ENCODE results near the gene SH3BP2.
"Not testable (repeated sequence)": the region's sequence is repeated elsewhere in the genome, so short reads cannot be mapped to it uniquely, and the experiment has no call there.

The SH3BP2 gene

DNA sequence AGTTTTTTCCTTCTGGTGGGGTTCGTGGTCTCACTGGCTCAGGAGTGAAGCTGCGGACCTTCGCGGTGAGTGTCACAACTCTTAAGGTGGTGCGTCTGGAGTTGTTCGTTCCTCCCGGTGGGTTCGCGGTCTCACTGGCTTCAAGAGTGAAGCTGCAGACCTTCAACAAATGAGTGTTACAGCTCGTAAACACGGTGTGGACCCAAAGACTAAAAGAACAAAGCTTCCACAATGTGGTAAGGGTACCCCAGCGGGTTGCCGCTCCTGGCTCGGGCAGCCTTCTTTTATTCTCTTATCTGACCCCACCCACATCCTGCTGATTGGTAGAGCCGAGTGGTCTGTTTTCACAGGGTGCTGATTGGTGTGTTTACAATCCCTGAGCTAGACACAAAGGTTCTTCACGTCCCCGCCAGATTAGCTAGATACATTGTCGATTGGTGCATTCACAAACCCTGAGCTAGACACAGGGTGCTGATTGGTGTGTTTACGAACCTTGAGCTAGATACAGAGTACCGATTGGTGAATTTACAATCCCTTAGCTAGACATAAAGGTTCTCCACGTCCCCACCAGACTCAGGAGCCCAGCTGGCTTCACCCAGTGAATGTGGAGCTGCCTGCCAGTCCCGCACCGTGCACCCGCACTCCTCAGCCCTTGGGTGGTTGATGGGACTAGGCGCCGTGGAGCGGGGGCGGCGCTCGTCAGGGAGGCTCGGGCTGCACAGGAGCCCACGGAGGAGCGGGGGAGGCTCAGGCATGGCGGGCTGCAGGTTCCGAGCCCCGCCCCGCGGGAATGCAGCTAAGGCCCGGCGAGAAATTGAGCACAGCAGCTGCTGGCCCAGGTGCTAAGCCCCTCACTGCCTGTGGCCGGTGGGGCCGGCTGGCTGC is 30.2 kb upstream of the SH3BP2 start:
- in situ Hi-C loops (cut with MboI; ENCODE audit: low sequenced_read_pairs), result not testable (repeated sequence)

GRCh38 chr4:2763511-2763967 is 29.3 kb upstream of the SH3BP2 start:
- in situ Hi-C loops (cut with MboI; ENCODE audit: low sequenced_read_pairs), result no loop called here

DNA sequence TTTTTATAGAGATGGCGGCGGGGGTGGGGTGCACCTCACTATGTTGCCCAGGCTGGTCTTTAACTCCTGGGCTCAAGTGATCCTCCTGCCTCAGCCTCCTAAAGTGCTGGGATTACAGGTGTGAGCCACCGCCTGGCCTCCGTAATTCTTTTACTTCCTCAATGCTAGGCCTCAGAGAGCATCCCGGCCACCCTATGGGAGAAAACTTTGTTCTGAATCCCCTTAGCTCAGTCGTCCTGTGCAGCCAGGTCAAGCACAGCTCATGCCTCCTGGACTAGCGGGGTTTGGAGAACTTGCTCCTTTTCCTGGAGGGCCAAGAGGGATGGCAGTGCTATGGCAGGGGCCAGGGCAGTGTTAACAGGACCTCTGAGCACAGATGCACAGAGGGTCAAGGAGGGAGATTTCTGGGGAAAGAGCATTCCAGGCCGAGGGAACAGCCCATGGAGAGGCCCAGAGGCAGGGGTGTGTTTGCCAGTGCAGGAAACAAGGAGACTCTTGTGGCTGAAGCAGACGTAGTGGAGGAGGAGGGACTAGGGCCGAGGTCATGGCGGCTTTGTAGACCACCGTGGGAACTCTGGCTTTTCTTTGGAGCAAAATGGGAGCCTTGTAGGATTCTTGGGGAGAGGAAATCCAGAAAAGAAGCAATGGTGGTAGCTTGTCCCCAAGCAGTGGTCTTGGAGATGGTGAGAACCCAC is 26.9 kb upstream of the SH3BP2 start:
- in situ Hi-C loops (cut with MboI; ENCODE audit: low sequenced_read_pairs), result no loop called here

- in situ Hi-C loops (cut with MboI; ENCODE audit: low sequenced_read_pairs), result no loop called here
These were observed 25.7 kb upstream of the SH3BP2 start for GRCh38 chr4:2767046-2767704.

DNA sequence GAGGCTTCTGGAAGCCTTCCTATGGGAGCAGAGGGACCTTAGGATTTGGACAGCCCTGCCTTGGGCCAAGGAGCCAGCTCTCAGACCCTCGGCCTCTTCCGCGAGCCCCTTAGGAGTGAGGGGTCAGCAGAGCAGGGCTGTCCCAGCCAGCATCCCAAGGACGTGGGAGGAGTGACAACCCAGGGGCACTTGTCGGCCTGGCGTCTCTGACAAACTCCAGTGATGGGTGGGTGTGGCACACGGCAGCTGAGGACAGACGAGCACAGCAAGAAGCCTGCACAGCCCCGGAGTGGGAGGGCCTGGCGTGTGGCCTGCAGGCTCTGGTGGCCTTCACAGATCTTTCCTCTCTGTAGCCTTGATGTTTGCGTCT is 25.2 kb upstream of the SH3BP2 start:
- in situ Hi-C loops (cut with MboI; ENCODE audit: low sequenced_read_pairs), result no loop called here

DNA sequence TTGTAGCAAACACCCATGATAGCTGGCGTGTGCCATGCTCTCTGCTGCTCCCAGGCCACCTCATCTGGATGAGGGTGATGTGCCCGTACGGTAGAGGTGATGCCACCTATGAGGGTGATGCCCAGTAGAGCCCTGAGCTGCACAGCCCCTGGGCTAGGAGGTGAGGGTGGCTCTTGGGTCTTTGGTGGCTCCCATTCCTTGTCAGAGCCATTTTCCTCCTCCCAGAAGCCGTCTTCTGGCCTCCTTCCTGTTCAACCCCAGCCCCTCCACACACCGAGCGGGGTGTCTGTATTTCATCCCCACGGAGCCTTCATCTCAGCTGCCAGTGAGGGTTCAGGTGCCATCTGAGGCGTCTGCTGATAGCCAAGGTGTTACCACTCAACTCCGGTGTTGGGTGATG is 24.8 kb upstream of the SH3BP2 start:
- in situ Hi-C loops (cut with MboI; ENCODE audit: low sequenced_read_pairs), result no loop called here

DNA sequence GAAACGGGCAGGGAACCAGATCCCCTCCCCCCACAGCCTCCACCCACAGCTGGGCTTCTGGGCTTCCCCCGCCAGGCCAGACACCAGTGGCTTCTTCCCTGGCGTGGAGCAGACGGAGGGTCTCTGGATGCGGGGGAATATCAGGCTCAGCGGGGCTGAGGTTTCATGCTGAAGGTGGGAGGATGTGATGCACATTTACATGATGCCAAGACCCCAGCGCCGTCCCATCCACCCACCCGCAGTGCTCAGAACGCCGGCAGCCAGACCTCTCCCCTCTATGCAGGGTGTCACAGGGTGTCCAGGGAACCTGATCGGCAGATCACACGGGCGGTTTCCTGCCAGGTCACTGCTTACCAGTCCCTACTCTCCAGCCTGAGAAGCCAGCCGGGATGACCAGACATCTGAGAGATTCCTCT is 24.0 kb upstream of the SH3BP2 start:
- in situ Hi-C loops (cut with MboI; ENCODE audit: low sequenced_read_pairs), result no loop called here

GRCh38 chr4:2771264-2771663 is 21.6 kb upstream of the SH3BP2 start:
- in situ Hi-C loops (cut with MboI; ENCODE audit: low sequenced_read_pairs), result no loop called here

- in situ Hi-C loops (cut with MboI; ENCODE audit: low sequenced_read_pairs), result not testable (repeated sequence)
These were observed 12.2 kb upstream of the SH3BP2 start for GRCh38 chr4:2780643-2781042.

DNA sequence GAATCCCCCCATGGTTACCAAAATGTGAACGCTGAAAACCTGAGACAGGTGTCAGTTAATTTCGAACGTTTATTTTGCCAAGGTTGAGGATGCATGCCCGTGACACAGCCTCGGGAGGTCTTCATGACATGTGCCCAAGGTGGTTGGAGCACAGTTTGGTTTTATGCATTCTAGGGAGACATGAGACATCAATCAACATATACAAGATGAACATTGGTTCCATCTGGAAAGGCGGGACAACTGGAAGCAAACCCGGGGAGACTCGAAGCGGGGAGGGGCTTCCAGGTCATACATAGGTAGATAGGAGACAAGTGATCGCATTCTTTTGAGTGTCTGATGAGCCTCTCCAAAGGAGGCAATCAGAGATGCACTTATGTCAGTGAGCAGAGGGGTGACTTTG is 11.0 kb upstream of the SH3BP2 start:
- in situ Hi-C loops (cut with MboI; ENCODE audit: low sequenced_read_pairs), result no loop called here

GRCh38 chr4:2783790-2784189 is 9.1 kb upstream of the SH3BP2 start:
- in situ Hi-C loops (cut with MboI; ENCODE audit: low sequenced_read_pairs), result no loop called here

DNA sequence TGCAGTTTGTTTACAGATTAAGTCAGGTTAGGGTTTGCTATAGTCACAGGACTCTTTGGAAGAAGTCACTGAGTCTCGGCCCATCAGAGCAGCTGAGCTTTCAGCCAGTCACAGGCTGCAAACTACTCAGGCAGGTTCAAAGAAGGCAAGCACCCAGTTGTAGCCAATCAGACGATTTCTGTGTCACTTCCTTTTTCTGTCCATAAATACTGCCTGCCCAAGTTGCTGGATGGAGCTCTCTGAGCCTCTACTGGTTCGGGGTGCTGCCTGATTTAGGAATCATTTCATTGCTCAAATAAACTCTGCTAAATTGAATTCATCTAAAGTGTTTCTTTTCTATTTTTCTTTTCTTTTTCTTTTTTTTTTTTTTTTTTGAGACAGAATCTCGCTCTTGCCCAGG is 7.3 kb upstream of the SH3BP2 start:
- in situ Hi-C loops (cut with MboI; ENCODE audit: low sequenced_read_pairs), result no loop called here

- in situ Hi-C loops (cut with MboI; ENCODE audit: low sequenced_read_pairs), result no loop called here
These were observed 6.7 kb upstream of the SH3BP2 start for GRCh38 chr4:2786152-2786671.

- in situ Hi-C loops (cut with MboI; ENCODE audit: low sequenced_read_pairs), result no loop called here
These were observed 6.1 kb upstream of the SH3BP2 start for GRCh38 chr4:2786794-2787229.

- in situ Hi-C loops (cut with MboI; ENCODE audit: low sequenced_read_pairs), result no loop called here
These were observed 5.4 kb upstream of the SH3BP2 start for GRCh38 chr4:2787230-2788100.

DNA sequence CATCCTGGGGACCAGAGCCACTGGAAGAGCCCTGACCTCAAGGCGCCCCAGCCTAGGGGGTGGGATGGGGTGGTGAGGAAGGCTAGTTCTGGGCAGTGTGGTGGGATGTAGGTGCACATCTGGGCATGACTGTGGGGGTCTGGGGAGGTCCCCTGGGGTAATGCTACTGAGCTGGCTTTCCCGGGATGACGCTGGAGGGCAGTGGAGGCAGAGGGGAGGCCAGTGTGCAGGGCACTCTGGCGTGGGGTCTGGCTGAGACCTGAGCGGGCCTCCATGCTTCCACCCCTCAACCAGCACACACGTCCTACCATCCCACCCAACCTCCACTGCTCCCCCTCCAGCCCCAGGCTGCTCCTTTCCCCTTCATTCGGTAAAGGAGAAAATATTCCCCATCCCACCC is 4.8 kb upstream of the SH3BP2 start:
- in situ Hi-C loops (cut with MboI; ENCODE audit: low sequenced_read_pairs), result no loop called here

DNA sequence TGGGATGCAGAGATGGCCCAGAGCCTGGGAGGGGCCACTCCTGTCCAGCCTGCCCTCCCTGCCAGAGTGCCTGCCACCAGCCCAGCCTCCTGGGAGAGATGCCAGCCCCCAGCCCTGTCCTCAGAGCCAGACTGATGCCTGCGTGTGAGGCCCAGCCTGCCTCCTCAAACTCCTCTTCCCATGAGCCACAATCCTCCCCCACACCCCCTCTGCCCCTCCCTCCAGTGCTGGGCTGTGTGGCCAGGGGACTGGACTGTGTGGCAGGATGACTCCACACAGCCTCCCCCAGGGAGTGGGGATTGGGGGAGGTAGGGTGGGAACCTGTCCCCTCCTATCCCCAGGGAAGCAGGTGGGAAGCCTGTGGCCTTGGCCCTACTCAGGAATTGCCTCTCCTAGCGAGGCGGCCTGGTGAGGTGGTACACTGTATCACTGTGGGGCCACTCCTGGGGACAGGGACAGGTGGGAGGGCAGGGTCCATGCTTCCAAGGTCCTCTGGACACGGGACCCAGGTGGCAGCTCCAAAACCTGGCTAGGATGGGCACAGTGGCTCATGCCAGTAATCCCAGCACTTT is 4.3 kb upstream of the SH3BP2 start:
- in situ Hi-C loops (cut with MboI; ENCODE audit: low sequenced_read_pairs), result no loop called here

- in situ Hi-C loops (cut with MboI; ENCODE audit: low sequenced_read_pairs), result no loop called here
These were observed 3.5 kb upstream of the SH3BP2 start for GRCh38 chr4:2789351-2789750.

DNA sequence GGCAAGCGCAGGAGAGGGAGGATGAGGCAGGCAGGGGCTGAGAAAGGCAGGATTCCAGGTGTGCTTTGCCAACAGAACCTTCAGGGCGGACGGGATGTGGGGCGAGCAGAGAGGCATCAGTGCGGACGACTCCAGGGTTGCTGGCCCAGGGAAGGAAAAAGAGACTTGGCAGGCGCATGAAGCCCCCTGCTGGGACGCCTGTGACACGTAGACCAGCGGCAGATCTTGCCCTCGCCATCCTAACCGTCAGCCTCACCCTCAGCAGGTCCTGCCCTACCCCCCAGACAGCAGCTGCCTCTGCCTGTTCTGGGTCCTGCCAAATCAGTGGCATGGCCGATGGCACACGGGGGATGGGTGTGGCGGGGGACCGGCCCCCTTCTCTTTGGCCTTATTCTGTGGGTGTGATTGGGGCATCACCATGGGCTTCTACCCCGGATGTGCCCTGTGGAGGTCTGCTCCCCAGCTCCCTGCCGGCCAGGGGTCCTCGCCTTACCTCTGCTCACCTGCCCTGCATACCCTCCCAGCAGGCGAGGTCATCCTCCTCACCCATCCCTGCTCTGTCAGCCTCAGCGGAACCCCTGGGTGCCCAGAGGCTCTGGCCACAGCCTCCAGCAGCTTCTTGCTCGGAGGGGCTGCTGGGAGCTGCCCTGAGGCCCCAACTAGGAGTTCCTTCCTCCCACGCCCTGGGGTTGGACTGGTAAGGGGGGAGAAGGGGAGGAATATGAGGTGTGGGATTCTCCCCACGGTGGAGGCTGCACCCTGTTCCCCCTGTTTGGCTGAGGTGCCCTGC is 2.9 kb upstream of the SH3BP2 start:
- in situ Hi-C loops (cut with MboI; ENCODE audit: low sequenced_read_pairs), result no loop called here
